NK-92 (cell line): ENCODE results near the gene F5.

ENCODE experiments used
- DNase-seq: peaks from one replicate; lab custom pipeline; 2025; ENCODE audit not compliant: unreplicated experiment; lab: John Stamatoyannopoulos, UW

F5 gene

GRCh38 chr1:169588785-169589485, 2.7 kb upstream of the F5 start:
- DNase-seq = no peak

GRCh38 chr1:169588112-169588511, 1.8 kb upstream of the F5 start:
- no peak for DNase-seq

GRCh38 chr1:169586067-169586394, 250 bp downstream of the F5 start:
- DNase-seq = no peak

- no peak for DNase-seq
Measured at GRCh38 chr1:169585181-169585580, 1.1 kb downstream of the F5 start.

- no peak for DNase-seq
Measured at GRCh38 chr1:169584483-169585144, 1.7 kb downstream of the F5 start.

- DNase-seq = no peak
Measured at GRCh38 chr1:169577981-169578738, 8.1 kb downstream of the F5 start.

GRCh38 chr1:169576935-169577331, 9.3 kb downstream of the F5 start:
- no peak for DNase-seq

- no peak for DNase-seq
Measured at GRCh38 chr1:169576241-169576934, 9.9 kb downstream of the F5 start.

GRCh38 chr1:169574336-169574735, 11.9 kb downstream of the F5 start:
- DNase-seq = no peak

- no peak for DNase-seq
Measured at GRCh38 chr1:169572187-169572586, 14.1 kb downstream of the F5 start.

- DNase-seq = no peak
Measured at GRCh38 chr1:169571450-169571849, 14.8 kb downstream of the F5 start.

GRCh38 chr1:169570172-169570574, 16.1 kb downstream of the F5 start:
- no peak for DNase-seq

- DNase-seq = no peak
Measured at GRCh38 chr1:169568497-169568896, 17.8 kb downstream of the F5 start.

- DNase-seq = no peak
Measured at GRCh38 chr1:169565335-169566271, 20.7 kb downstream of the F5 start.

- no peak for DNase-seq
Measured at GRCh38 chr1:169563650-169564049, 22.6 kb downstream of the F5 start.

- no peak for DNase-seq
Measured at GRCh38 chr1:169563019-169563615, 23.2 kb downstream of the F5 start.

GRCh38 chr1:169561692-169562091, 24.6 kb downstream of the F5 start:
- DNase-seq = no peak

- no peak for DNase-seq
Measured at GRCh38 chr1:169557131-169557530, 29.1 kb downstream of the F5 start.

- no peak for DNase-seq
Measured at GRCh38 chr1:169550294-169550693, 36.0 kb downstream of the F5 start.

GRCh38 chr1:169548282-169548681, 38.0 kb downstream of the F5 start:
- DNase-seq = no peak
